Spleen (tissue), 11 donors: Measurements from ENCODE around the gene MAN1A2. TPM values are rescaled to one million over a fixed set of nuclear protein-coding genes. Genes with fewer than 3 reads are reported as not detected.

Experiments used
- DNase-seq: peaks from one replicate; pipeline ENCODE4 v3.0.0-alpha.2; 2020
- H3K27ac ChIP-seq, 8 donors: fragments of 200-600 bp; sonication (generic) in 7 of 8; 1 replicate in 4 of 8; 2 replicates in 4 of 8; pipeline versions ENCODE4 v1.5.0 to v1.8.0; 2016 to 2021; ENCODE audit warnings: inconsistent platforms in 4 of 8, mild to moderate bottlenecking in 4 of 8, moderate library complexity in 1 of 8
- H3K27me3 ChIP-seq, 7 donors: fragments of 200-600 bp; sonication (generic) in 6 of 7; replicated peaks in 1 of 7; 1 replicate in 4 of 7; 2 replicates in 3 of 7; pipeline versions ENCODE4 v1.5.0 to v1.8.0; 2016 to 2021; ENCODE audit warnings: inconsistent platforms in 3 of 7, mild to moderate bottlenecking in 1 of 7
- H3K36me3 ChIP-seq, 6 donors: fragments of 200-600 bp; sonication (generic) in 5 of 6; 1 replicate in 4 of 6; 2 replicates in 2 of 6; pipeline versions ENCODE4 v1.5.0 to v1.8.0; 2016 to 2021; ENCODE audit warnings: inconsistent platforms in 2 of 6
- H3K4me1 ChIP-seq, 6 donors: fragments of 200-600 bp; sonication (generic) in 5 of 6; 1 replicate in 3 of 6; 2 replicates in 3 of 6; pipeline versions ENCODE4 v1.5.0 to v1.8.0; 2016 to 2021; ENCODE audit warnings: inconsistent platforms in 3 of 6
- H3K4me3 ChIP-seq, 8 donors: fragments of 200-600 bp; sonication (generic) in 7 of 8; 1 replicate in 4 of 8; 2 replicates in 4 of 8; pipeline versions ENCODE4 v1.5.0 to v1.8.0; 2016 to 2021; ENCODE audit warnings: inconsistent platforms in 4 of 8, mild to moderate bottlenecking in 4 of 8, moderate library complexity in 2 of 8
- H3K9me3 ChIP-seq, 8 donors: fragments of 200-600 bp; sonication (generic) in 7 of 8; 1 replicate in 4 of 8; 2 replicates in 4 of 8; pipeline versions ENCODE4 v1.5.0 to v1.8.0; 2016 to 2021; ENCODE audit warnings: inconsistent platforms in 4 of 8
- POLR2A ChIP-seq, 3 donors: fragments of 450-650 bp; IDR thresholded peaks; one replicate each; pipeline ENCODE4 v1.5.1; 2017; ENCODE audit warnings: antibody characterized with exemption in 3 of 3, mild to moderate bottlenecking in 1 of 3
- POLR2AphosphoS5 ChIP-seq, 3 donors: sonication (generic); formaldehyde crosslinking; IDR thresholded peaks; one replicate each; pipeline ENCODE4 v1.5.1; 2017; ENCODE audit warnings: antibody characterized with exemption in 3 of 3
- WGBS, 5 donors: extraction: QIAGEN DNeasy Blood & Tissue Kit in 3 of 5; methylation state at CpG; one replicate each; pipeline versions ENCODE4 v1.1.5 to v1.1.7; 2013 to 2018; 5-methylcytosine and 5-hydroxymethylcytosine counted together
- intact Hi-C: fragments of 100-400 bp; cut with DNase I; formaldehyde crosslinking; loops from one replicate; pipeline ENCODE4 v1.15.0; 2023; ENCODE audit warnings: low total_unique reads
- polyA plus RNA-seq, 3 donors: library from polyadenylated mRNA; stranded (reverse); fragments of 200-250 nt; gene quantifications; one replicate each; pipeline ENCODE4 v1.2.1, GENCODE V29; 2013
- total RNA-seq, 7 donors: library from RNA; depleted of rRNA in 3 of 7; stranded (reverse); fragments of >200 nt in 3 of 7; fragmentation: NEBNext Ultra II Directional in 4 of 7; extraction: Animal tissue kit (Norgen Biotek cat#: 25700) in 4 of 7; gene quantifications; one replicate each; pipeline versions ENCODE4 v1.1.0 to v1.2.1, GENCODE V29; 2016 to 2021
- TF ChIP-seq, protein P1 (sequence below), 11 experiments: fragments of 200-600 bp in 7 of 11; fragments of 450-650 bp in 4 of 11; sonication (generic) in 4 of 11; IDR thresholded peaks in 8 of 11; conservative IDR thresholded peaks in 3 of 11; 1 replicate in 7 of 11; 2 replicates in 4 of 11; pipeline versions ENCODE4 v1.4.0 to v1.8.0; 2016 to 2021; ENCODE audit warnings: antibody characterized with exemption in 11 of 11, inconsistent platforms in 4 of 11, mild to moderate bottlenecking in 1 of 11
- donor health status: healthy with polysubstance abuse.
- donor health status: DM: no; HTN: no; CAD: no; lungs with moderate emphysema.
- donor health status: DM: no; HTN: no; CAD: no.
- donor health status: Bipolar disorder and iron deficiency.
- donor health status: healthy.
- donor health status: DM: no; HTN: no; CAD: no.
- donor health status: DM: yes; HTN: yes; CAD: no.

The MAN1A2 gene
- total and polyA plus RNA-seq, 10 donors = 4.1 to 52.4 (median 42.6) TPM

DNA sequence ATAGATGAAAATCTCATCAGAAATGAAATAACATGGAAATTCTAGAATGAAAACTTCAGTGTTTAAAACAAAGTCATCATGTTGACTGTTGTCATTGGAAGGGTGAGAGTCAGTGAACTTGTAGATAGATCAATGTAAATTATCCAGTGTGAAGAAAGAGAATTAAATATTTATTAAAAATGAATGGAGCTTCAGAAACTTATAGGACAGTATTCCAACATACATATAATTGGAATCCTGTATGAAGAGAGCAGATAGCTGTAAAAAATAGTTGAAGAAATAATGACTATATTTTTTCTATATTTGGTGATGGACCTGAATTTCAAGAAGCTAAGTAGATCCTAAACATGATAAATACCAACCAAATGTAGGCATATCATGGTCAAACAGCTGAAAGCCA is 60.0 kb downstream of the MAN1A2 start:
- intact Hi-C loops = no loop called here
- H3K36me3 ChIP-seq = peaks cover 0 to 48% (median 15%) of the 10 kb centered on the region in 6 donors
- no peaks in the 10 kb centered on the region for H3K27me3 ChIP-seq
- no peak for DNase-seq
- H3K4me3 ChIP-seq = no peak overlapping the region
- peaks cover 0 to 44% (median 42%) of the 10 kb centered on the region in 8 donors for H3K9me3 ChIP-seq
- no peaks in the 10 kb centered on the region for H3K4me1 ChIP-seq
- H3K27ac ChIP-seq = no peak overlapping the region
- TF ChIP-seq, protein P1, sequence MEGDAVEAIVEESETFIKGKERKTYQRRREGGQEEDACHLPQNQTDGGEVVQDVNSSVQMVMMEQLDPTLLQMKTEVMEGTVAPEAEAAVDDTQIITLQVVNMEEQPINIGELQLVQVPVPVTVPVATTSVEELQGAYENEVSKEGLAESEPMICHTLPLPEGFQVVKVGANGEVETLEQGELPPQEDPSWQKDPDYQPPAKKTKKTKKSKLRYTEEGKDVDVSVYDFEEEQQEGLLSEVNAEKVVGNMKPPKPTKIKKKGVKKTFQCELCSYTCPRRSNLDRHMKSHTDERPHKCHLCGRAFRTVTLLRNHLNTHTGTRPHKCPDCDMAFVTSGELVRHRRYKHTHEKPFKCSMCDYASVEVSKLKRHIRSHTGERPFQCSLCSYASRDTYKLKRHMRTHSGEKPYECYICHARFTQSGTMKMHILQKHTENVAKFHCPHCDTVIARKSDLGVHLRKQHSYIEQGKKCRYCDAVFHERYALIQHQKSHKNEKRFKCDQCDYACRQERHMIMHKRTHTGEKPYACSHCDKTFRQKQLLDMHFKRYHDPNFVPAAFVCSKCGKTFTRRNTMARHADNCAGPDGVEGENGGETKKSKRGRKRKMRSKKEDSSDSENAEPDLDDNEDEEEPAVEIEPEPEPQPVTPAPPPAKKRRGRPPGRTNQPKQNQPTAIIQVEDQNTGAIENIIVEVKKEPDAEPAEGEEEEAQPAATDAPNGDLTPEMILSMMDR (IDR thresholded peaks at IDR 0.05 in 8 of 11, conservative IDR thresholded peaks at IDR 0.05 in 3 of 11) = no peak

DNA sequence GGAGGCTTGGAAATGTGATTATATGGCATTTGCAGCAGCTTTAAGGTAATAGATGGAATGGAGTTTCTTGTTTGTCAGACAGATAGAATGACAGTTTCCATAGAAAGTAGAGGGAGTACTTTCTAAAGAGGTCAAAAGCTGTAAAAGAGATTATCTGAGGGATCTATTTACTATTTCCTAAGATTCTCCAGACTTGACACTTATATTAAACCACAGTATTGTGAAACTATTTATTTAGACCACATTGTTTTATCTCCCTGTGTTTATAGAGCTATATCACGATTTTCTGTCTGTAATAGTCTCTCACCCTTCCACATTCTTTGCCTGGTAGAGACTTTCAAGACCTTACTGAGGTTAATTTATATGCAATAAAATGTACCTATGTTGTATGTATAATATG is 66.7 kb downstream of the MAN1A2 start:
- intact Hi-C loops = no loop called here
- 74 to 95% (median 86%) methylated on average over 1 of the region's 1 CpG for WGBS, 5 donors
- H3K9me3 ChIP-seq = no peaks in the 10 kb centered on the region

DNA sequence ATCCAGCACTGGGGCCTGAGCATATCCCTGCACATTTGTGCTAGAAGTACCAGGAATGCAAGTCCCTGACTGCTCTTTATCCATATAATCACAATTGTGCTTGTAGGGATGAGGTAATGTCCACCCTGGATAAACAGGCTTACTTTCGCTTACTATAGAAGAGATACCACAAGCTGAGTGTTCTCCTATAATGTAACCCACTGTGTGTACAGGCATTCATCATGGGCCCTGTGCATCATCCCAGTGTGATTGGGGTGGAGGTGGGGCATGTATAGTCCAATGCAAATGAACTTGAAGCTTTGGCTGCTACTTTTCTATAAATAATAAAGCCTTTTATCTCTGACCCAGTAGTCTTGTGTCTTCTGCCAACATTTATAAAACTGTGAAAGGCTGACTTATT is 69.3 kb downstream of the MAN1A2 start:
- H3K27ac ChIP-seq = no peak overlapping the region
- H3K36me3 ChIP-seq = no peaks in the 10 kb centered on the region
- DNase-seq = no peak
- H3K4me3 ChIP-seq = no peak overlapping the region
- H3K27me3 ChIP-seq = no peaks in the 10 kb centered on the region
- 94 to 100% (median 97%) methylated on average over 1 of the region's 1 CpG for WGBS, 5 donors
- no peaks in the 10 kb centered on the region for H3K9me3 ChIP-seq
- TF ChIP-seq POLR2AphosphoS5 (IDR thresholded peaks at IDR 0.05) = no peak
- TF ChIP-seq, protein P1 (IDR thresholded peaks at IDR 0.05 in 8 of 11, conservative IDR thresholded peaks at IDR 0.05 in 3 of 11) = no peak
- no peak for TF ChIP-seq POLR2A (IDR thresholded peaks at IDR 0.05)
- peaks cover 0 to 7% (median 0%) of the 10 kb centered on the region in 6 donors for H3K4me1 ChIP-seq
- intact Hi-C loops = no loop called here

More for the DNA sequence above, 66.7 kb downstream of the MAN1A2 start:
- DNase-seq = no peak
- H3K27me3 ChIP-seq = no peaks in the 10 kb centered on the region
- TF ChIP-seq POLR2A (IDR thresholded peaks at IDR 0.05) = no peak
- TF ChIP-seq, protein P1 (IDR thresholded peaks at IDR 0.05 in 8 of 11, conservative IDR thresholded peaks at IDR 0.05 in 3 of 11) = no peak
- TF ChIP-seq POLR2AphosphoS5 (IDR thresholded peaks at IDR 0.05) = no peak
- peaks cover 0 to 7% (median 0%) of the 10 kb centered on the region in 6 donors for H3K4me1 ChIP-seq
- H3K4me3 ChIP-seq = no peak overlapping the region
- H3K36me3 ChIP-seq = no peaks in the 10 kb centered on the region
- H3K27ac ChIP-seq = no peak overlapping the region

DNA sequence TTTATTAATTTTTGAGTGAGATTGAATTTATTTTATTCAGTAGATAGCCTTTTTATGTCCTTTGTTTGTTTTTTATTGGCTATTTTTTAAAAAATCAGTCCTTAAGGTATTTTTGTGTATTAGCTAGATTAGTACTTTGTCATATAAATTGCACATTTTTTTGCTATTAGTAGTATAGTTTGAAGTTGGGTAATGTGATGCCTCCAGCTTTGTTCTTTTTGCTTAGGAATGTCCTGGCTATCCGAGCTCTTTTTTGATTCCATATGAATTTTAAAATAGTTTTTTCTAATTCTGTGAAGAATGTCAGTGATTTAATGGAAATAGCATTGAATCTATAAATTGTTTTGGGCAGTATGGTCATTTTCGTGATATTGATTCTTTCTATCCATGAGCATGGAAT is 80.4 kb downstream of the MAN1A2 start:
- 90 to 100% (median 97%) methylated on average over 2 of the region's 2 CpGs for WGBS, 5 donors
- no peak for DNase-seq
- H3K27ac ChIP-seq = no peak overlapping the region
- intact Hi-C loops = no loop called here
- no peak for TF ChIP-seq POLR2A (IDR thresholded peaks at IDR 0.05)
- TF ChIP-seq, protein P1 (IDR thresholded peaks at IDR 0.05 in 8 of 11, conservative IDR thresholded peaks at IDR 0.05 in 3 of 11) = no peak
- no peak for TF ChIP-seq POLR2AphosphoS5 (IDR thresholded peaks at IDR 0.05)
- H3K4me3 ChIP-seq = no peak overlapping the region
- H3K27me3 ChIP-seq = no peaks in the 10 kb centered on the region
- H3K4me1 ChIP-seq = no peaks in the 10 kb centered on the region
- H3K36me3 ChIP-seq = peaks cover 0 to 77% (median 18%) of the 10 kb centered on the region in 6 donors
- H3K9me3 ChIP-seq = peaks cover 0 to 34% (median 21%) of the 10 kb centered on the region in 8 donors
